Hepatic stellate cell (primary cell): ENCODE results near the gene TRIM72.
"Not testable (repeated sequence)": the region's sequence is repeated elsewhere in the genome, so short reads cannot be mapped to it uniquely, and the experiment has no call there.

Experiments
- DNase-seq: peaks from one replicate; pipeline ENCODE4 v3.0.0; 2011; ENCODE audit warnings: low spot score

The TRIM72 gene, protein sequence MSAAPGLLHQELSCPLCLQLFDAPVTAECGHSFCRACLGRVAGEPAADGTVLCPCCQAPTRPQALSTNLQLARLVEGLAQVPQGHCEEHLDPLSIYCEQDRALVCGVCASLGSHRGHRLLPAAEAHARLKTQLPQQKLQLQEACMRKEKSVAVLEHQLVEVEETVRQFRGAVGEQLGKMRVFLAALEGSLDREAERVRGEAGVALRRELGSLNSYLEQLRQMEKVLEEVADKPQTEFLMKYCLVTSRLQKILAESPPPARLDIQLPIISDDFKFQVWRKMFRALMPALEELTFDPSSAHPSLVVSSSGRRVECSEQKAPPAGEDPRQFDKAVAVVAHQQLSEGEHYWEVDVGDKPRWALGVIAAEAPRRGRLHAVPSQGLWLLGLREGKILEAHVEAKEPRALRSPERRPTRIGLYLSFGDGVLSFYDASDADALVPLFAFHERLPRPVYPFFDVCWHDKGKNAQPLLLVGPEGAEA

GRCh38 chr16:31213877-31214707 lies at the start of gene TRIM72:
Gene TRIM72 (plus strand): TSS chr16:31214119. CDS start chr16:31214739, 620 bp downstream.
- no peak for DNase-seq

DNA sequence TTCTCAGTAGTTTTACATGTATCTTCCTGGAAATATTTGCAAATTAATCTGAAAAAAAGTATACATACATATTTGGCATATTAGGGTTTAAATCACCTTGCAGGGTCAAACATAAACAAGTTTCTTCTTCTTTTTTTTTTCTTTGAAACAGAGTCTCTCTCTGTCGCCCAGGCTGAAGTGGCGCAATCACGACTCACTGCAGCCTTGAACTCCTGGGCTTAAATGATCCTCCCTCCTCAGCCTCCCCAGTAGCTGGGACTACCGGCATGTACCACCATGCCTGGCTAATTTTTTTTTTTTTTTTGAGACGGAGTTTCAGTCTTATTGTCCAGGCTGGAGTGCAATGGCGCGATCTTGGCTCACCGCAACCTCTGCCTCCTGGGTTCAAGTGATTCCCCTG lies 46.6 kb upstream of the TRIM72 start:
- no peak for DNase-seq

DNA sequence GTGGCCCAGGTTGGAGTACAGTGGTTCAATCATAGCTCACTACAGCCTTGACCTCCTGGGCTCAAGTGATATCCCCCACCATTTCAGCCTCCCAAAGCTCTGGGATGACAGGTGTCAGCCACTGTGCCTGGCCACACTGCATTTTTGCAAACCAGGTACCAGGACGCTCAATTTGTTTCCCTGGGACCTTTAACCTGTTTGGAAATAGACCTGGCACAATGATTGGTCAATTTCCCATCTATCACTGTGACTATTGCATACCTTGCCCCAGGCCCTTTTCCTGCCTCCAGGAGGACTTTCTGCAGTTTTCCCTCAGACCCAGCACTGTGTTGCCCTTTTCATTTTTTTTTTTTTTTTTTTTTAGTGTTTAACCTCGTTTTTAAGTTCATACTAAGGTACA lies 45.1 kb upstream of the TRIM72 start:
- DNase-seq = no peak

- DNase-seq = not testable (repeated sequence)
Observed at GRCh38 chr16:31170048-31170447, 43.9 kb upstream of the TRIM72 start.

DNA sequence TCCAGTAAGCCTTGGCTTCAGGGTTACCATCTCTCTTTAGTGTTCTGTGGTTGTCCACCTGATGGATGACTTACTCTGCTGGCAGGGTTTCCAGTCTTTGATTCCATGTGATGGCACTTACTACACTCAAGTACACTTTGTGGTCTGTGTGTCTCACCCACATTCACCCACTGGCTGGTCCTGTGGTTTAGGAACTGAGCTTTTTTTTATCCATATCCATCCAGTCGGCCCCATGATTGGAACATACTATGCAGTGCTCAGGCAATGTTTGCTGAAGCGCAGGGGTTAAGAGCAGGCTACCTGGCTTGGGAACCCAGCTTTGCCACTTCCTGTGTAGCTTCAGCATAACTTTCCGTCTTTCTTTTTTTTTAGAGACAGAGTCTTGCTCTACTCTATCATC lies 36.8 kb upstream of the TRIM72 start:
- no peak for DNase-seq

GRCh38 chr16:31179219-31179746 lies 34.6 kb upstream of the TRIM72 start:
- DNase-seq = no peak

- DNase-seq = peak; percentile 97
Observed at GRCh38 chr16:31179747-31180459, 34.0 kb upstream of the TRIM72 start, which contains the start of gene FUS. Gene FUS (plus strand): TSS chr16:31180139. CDS start chr16:31180215, 76 bp downstream.

DNA sequence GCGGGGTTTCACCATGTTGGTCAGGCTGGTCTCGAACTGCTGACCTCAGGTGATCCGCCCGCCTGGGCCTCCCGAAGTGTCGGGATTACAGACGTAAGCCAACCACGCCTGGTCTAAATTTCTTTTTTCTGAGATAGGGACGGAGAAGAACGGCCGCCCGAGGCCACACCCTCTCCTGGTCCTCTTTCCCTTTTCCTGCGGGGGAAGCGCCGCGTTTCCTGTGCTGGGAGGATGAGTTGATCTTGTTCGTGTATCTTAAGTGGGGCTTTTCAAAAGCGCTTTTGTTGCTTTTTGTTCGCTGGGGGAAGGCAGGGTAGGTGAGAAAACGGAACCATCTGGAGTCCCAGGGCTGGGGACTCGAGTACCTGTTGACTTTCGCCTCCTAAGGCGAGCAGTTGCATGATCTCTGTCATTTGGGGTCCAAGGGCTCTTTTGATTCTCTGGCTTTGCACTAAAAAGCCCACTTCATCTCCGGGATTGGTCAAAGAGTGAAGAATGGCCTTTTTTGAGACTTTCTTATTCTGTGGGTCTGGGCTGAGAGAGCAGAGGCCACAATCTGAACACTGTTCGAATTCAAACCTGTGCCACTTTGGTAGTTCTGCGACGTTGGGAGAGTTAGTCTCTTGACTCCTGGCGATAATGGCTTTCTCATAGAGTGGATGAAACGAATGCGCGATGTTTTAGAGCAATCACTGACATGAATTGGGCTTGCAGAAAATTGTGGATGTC lies 32.7 kb upstream of the TRIM72 start:
- no peak for DNase-seq

GRCh38 chr16:31182391-31182790 lies 31.5 kb upstream of the TRIM72 start:
- DNase-seq = no peak

DNA sequence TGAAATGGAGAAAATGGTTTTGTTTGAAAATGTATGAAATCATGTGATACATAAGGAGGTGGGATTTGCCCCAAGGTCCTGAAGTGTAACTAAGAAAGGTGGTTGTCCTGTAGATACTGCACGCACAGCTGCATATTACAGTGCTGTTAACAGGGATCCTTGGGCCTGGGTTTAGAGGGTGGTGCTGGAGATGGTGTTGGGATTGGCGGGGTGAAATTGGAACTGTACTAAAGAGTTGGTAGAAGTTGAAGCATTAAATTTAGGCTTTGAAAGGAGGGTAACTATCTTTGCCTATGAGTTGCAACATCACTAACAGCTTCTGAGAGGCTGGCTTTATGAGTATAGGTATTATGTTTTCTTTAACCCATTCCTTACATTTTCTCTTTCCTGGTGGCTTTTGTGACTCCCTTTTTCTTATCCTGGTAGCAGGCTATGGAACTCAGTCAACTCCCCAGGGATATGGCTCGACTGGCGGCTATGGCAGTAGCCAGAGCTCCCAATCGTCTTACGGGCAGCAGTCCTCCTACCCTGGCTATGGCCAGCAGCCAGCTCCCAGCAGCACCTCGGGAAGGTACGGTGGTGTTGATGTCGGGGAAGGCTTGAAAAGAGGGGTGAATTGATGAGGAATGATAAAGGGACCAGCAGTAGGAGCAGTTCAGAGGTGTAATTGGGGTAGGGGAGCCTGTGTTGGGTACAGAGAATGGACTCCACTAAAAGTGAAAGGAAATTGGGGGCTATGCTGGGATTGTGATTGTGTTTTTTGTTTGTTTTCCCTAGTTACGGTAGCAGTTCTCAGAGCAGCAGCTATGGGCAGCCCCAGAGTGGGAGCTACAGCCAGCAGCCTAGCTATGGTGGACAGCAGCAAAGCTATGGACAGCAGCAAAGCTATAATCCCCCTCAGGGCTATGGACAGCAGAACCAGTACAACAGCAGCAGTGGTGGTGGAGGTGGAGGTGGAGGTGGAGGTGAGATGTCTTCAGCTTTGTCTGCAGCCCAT lies 30.2 kb upstream of the TRIM72 start:
- no peak for DNase-seq

- no peak for DNase-seq
Observed at GRCh38 chr16:31184888-31185287, 29.0 kb upstream of the TRIM72 start.

- no peak for DNase-seq
Observed at GRCh38 chr16:31185339-31185738, 28.6 kb upstream of the TRIM72 start.

GRCh38 chr16:31186176-31186575 lies 27.7 kb upstream of the TRIM72 start:
- DNase-seq = no peak

GRCh38 chr16:31186930-31187807 lies 26.8 kb upstream of the TRIM72 start:
- DNase-seq = no peak

DNA sequence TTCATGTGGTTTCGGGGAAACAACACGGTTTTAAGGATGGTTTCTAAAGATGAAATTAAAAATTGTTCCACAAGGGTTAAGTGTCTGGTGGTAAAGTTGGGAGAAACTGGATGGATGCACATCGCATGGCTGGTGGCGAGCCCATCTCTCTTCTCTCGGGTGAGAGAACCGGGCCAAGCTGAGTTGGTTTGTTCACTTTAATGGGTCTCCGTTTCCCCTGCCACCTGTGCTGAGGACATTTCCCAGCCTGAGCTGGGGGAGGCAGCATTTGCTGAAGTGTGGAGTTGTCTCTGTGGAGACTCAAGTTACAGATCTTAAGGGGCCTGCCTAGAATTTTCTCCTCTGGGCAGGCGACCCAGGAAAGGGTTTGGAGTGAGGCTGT lies 26.1 kb upstream of the TRIM72 start:
- no peak for DNase-seq

DNA sequence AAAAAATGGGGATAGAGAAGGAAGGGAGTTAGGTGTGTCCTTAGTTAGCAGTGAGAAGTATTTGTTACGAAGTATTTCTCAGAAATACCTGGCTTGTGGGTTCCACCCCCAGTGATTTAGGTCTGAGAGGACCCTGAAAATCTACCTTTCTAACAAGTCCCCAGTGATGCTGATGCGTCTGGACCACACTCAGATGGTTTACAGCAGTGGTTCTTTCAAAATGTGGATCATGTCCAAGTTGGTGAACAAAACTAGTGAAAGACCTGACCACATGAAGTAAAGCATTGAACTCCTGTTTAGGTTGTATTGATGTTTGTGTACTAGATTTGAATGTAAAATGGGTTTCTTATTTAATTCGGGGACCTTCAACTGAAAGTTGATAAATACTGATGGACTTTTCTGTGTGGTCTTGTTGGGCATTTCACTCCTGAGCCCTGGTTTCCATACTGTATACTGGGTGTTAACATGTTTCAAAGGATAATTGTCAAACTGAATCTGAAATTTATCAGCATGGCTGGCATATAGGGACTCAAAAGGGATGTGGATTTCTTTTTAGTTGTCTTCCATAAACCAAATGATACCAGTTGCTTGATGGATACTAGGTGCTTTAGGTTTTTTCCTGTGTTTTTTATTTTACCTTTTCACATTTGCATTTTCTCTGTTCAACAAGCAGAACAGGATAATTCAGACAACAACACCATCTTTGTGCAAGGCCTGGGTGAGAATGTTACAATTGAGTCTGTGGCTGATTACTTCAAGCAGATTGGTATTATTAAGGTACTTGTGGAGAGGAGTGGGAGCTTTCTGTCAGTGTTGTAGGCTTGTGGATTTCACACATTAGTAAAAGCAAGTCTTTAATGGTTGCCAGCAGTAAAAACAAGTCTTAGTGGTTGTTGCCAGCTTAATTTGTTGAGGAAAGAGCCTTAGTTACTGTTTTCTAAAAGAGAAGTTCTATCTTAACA lies 25.2 kb upstream of the TRIM72 start:
- no peak for DNase-seq

GRCh38 chr16:31189412-31189778 lies 24.5 kb upstream of the TRIM72 start:
- no peak for DNase-seq

DNA sequence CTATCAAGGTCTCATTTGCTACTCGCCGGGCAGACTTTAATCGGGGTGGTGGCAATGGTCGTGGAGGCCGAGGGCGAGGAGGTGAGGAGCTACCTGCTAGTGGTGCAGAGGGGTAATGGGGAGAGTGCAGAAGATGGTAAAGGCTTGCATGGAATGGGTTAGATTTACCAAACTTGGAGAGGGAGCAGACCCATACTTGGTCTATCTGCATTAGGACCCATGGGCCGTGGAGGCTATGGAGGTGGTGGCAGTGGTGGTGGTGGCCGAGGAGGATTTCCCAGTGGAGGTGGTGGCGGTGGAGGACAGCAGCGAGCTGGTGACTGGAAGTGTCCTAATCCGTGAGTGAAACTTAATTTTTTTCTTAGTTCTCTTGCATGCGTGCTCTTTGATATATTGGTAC lies 23.9 kb upstream of the TRIM72 start:
- DNase-seq = no peak
